GM20000 (cell line): ENCODE data around the gene THBS1.

Source experiments
- DNase-seq: peaks from one replicate; pipeline ENCODE4 v3.0.0; 2012; ENCODE audit warnings: low spot score
- CTCF ChIP-seq: IDR thresholded peaks from 2 replicates; pipeline ENCODE4 v1.5.1; 2012; ENCODE audit warnings: mild to moderate bottlenecking, control low read depth; ENCODE audit errors: extremely low read depth, missing control alignments

THBS1 gene

GRCh38 chr15:39627451-39628143, 46.7 kb downstream of the THBS1 start:
- no peak for DNase-seq
- no peak for TF ChIP-seq CTCF

DNA sequence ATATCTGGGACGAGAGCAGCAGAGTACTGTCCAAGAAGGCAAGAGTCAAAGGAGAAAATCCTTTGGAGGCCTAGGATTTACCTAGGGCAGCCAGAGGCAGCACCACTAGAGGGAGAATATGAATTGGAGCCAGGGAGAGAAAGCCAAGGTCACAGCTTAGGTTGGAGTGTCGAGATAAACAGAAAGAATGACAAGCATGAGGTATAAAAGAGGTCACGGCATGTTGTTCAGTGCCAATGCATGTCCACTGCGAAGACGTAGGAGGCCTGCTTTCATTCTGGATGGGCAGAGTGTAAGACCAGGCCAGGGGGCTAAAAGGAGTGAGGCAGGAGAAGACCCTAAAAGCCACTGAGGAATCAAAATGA, 47.2 kb downstream of the THBS1 start:
- no peak for TF ChIP-seq CTCF
- DNase-seq: no peak

GRCh38 chr15:39628546-39629257, 47.8 kb downstream of the THBS1 start:
- DNase-seq: no peak
- no peak for TF ChIP-seq CTCF

DNA sequence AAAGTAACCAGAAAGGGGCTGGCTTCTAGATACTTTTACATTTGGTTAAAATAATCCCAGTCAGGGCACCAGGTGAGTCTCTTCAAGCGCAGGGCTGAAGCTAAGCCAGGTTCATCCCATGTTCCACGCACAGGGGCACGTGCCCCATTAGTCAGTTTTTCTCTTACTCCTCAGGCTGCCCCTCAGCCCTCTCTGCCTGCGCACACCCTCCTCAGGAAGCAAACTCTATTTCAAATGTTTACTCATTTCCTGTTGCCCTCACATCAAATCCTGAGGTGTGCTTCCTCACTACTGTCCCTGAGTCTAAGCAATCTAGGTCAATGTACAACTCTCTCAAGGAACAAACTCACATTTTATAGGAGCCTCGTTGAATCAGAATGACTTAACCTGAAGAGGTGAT, 48.5 kb downstream of the THBS1 start:
- TF ChIP-seq CTCF: no peak
- peak; percentile 19 for DNase-seq

DNA sequence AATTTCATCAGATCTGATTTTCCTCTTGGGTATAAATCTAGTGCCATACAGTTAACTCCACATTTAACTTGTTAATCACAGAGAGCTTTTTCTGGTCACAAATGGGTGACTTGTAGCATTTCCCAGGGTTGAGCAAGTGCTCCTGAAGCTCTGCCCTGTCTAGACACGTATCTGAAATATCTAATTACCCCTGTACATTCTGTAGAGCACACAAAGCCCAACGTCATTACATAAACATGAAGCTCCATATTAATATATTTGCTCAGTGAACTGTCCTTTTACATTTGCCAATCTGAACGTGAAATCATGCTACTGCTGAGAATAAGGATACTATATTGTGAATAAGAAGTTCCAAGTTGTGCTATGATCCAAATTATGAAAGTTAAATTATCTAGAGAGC, 49.0 kb downstream of the THBS1 start:
- no peak for DNase-seq
- no peak for TF ChIP-seq CTCF

DNA sequence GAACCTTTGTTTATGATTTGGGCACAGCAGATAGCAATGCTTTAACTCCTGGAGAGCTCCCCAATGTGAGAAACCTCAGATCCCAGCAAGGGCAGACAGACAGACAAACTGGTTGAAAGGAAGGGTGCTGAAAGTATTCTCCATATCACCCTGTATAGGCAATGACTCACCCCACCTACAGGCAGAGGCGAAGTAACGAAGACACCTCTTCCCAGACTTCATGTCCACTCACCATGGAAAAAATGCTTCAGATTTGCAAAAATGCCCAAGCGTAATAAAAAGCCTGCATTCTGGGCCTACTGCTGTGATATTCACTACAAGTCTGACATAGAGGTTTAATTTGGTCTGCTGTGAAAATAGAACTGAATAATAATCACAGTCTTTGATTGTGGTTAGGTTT, 50.5 kb downstream of the THBS1 start:
- DNase-seq: no peak

More for the DNA sequence above, 50.5 kb downstream of the THBS1 start:
- TF ChIP-seq CTCF: no peak
